H1 (cell line): ENCODE data around the gene NOXO1. TPM values are rescaled to one million over a fixed set of nuclear protein-coding genes. Genes with fewer than 3 reads are reported as not detected.

Experiments used
- CTCF ChIA-PET: fragments of 300-600 bp; sonication (Branson Sonifier 250); formaldehyde crosslinking; loops from one replicate; lab custom pipeline; 2021; ENCODE audit not compliant: partially characterized antibody; lab: Charles Lee
- POLR2A ChIA-PET: fragments of 300-600 bp; sonication (Branson Sonifier 250); formaldehyde crosslinking; loops from one replicate; lab custom pipeline; 2021; ENCODE audit warnings: inconsistent platforms; ENCODE audit not compliant: partially characterized antibody; lab: Charles Lee
- DNase-seq, 2 experiments: peaks; one replicate each; pipeline versions ENCODE4 v3.0.0 to v3.0.0-alpha.2; 2010 to 2022; ENCODE audit warnings: low spot score in 2 of 2, low read depth in 1 of 2, mixed read lengths in 1 of 2
- FAIRE-seq: peaks from 2 replicates; lab custom pipeline; 2011; peaks lifted over from hg19 to GRCh38; lab: Jason Lieb, UNC
- H2AFZ ChIP-seq: 2 replicates; pipeline ENCODE4 v1.8.1; 2012; ENCODE audit warnings: low read length, inconsistent platforms
- H2AK5ac ChIP-seq: 2 replicates; pipeline ENCODE4 v1.6.1; 2013; ENCODE audit warnings: low read depth, low read length
- H2BK120ac ChIP-seq: replicated peaks from 2 replicates; pipeline ENCODE3; 2013; ENCODE audit warnings: low read depth, low read length, inconsistent platforms
- H2BK12ac ChIP-seq: 2 replicates; pipeline ENCODE4 v1.6.1; 2013; ENCODE audit warnings: low read depth, low read length
- H2BK15ac ChIP-seq: 2 replicates; pipeline ENCODE4 v1.6.1; 2013; ENCODE audit warnings: low read length
- H2BK20ac ChIP-seq: 2 replicates; pipeline ENCODE4 v1.6.1; 2013; ENCODE audit warnings: low read length
- H2BK5ac ChIP-seq: 2 replicates; pipeline ENCODE4 v1.6.1; 2013; ENCODE audit warnings: low read depth, low read length
- H3K14ac ChIP-seq: 2 replicates; pipeline ENCODE4 v1.6.1; 2013; ENCODE audit warnings: inconsistent platforms; ENCODE audit not compliant: insufficient read length
- H3K18ac ChIP-seq: 2 replicates; pipeline ENCODE4 v1.6.1; 2013; ENCODE audit warnings: low read length; ENCODE audit errors: extremely low read depth
- H3K23ac ChIP-seq: 2 replicates; pipeline ENCODE4 v1.6.1; 2013; ENCODE audit warnings: inconsistent platforms; ENCODE audit not compliant: insufficient read length
- H3K23me2 ChIP-seq: 2 replicates; pipeline ENCODE4 v1.6.1; 2013; ENCODE audit warnings: low read depth, low read length
- H3K27ac ChIP-seq: 2 replicates; pipeline ENCODE4 v1.6.1; 2011; ENCODE audit warnings: low read depth, low read length, inconsistent platforms
- H3K27me3 ChIP-seq, 4 experiments: replicated peaks in 1 of 4; 1 replicate in 1 of 4; 2 replicates in 3 of 4; pipeline versions ENCODE4 v1.6.1 to v1.8.1; 2011 to 2013; ENCODE audit warnings: low read length in 3 of 4, mild to moderate bottlenecking in 3 of 4, inconsistent platforms in 2 of 4, mixed read lengths in 2 of 4, moderate library complexity in 1 of 4; ENCODE audit not compliant: control insufficient read depth in 3 of 4, insufficient read depth in 3 of 4; ENCODE audit errors: extremely low read depth in 1 of 4
- H3K36me3 ChIP-seq, 4 experiments: 2 replicates each; pipeline versions ENCODE4 v1.6.1 to v1.8.1; 2011 to 2013; ENCODE audit warnings: mild to moderate bottlenecking in 4 of 4, low read length in 3 of 4, moderate library complexity in 2 of 4, control low read depth in 1 of 4, inconsistent platforms in 1 of 4; ENCODE audit not compliant: insufficient read depth in 4 of 4, control insufficient read depth in 2 of 4
- H3K4ac ChIP-seq: replicated peaks from 2 replicates; pipeline ENCODE3; 2013; ENCODE audit warnings: low read length, low read depth, mixed read lengths, inconsistent platforms; ENCODE audit not compliant: insufficient read length
- H3K4me1 ChIP-seq, 4 experiments: replicated peaks in 1 of 4; 1 replicate in 1 of 4; 2 replicates in 3 of 4; pipeline versions ENCODE4 v1.6.1 to v1.8.1; 2011 to 2013; ENCODE audit warnings: low read length in 3 of 4, inconsistent platforms in 2 of 4, mixed read lengths in 1 of 4; ENCODE audit not compliant: insufficient read depth in 4 of 4, control insufficient read depth in 3 of 4
- H3K4me2 ChIP-seq, 2 experiments: 2 replicates each; pipeline versions ENCODE4 v1.6.1 to v1.8.1; 2011 to 2013; ENCODE audit warnings: low read depth in 2 of 2, low read length in 2 of 2, control low read depth in 1 of 2, inconsistent platforms in 1 of 2, mild to moderate bottlenecking in 1 of 2; ENCODE audit not compliant: insufficient read depth in 1 of 2
- H3K4me3 ChIP-seq, 4 experiments: fragments of 200-600, 300-600 bp in 1 of 4; sonication (generic), shearing (Covaris generic), sonication (Bioruptor Twin) in 1 of 4; 2 replicates each; pipeline versions ENCODE4 v1.5.1 to v1.8.1; 2011 to 2016; ENCODE audit warnings: low read length in 4 of 4, low read depth in 3 of 4, control low read depth in 2 of 4, inconsistent platforms in 2 of 4, mild to moderate bottlenecking in 2 of 4, mixed read lengths in 1 of 4, moderate library complexity in 1 of 4; ENCODE audit not compliant: insufficient read depth in 2 of 4; ENCODE audit errors: extremely low read depth in 1 of 4
- H3K56ac ChIP-seq: replicated peaks from 2 replicates; pipeline ENCODE3; 2013; ENCODE audit warnings: low read depth, mild to moderate bottlenecking, mixed read lengths, low read length, inconsistent platforms; ENCODE audit not compliant: insufficient read length
- H3K79me1 ChIP-seq: 2 replicates; pipeline ENCODE4 v1.6.1; 2013; ENCODE audit warnings: low read depth, low read length, control low read depth
- H3K79me2 ChIP-seq, 2 experiments: 2 replicates each; pipeline versions ENCODE4 v1.6.1 to v1.8.1; 2012 to 2013; ENCODE audit warnings: low read length in 2 of 2, mild to moderate bottlenecking in 2 of 2, inconsistent platforms in 1 of 2; ENCODE audit not compliant: insufficient read depth in 2 of 2, control insufficient read depth in 1 of 2
- H3K9ac ChIP-seq, 4 experiments: replicated peaks in 1 of 4; 1 replicate in 1 of 4; 2 replicates in 3 of 4; pipeline versions ENCODE4 v1.6.1 to v1.8.1; 2011 to 2013; ENCODE audit warnings: low read depth in 3 of 4, low read length in 3 of 4, control low read depth in 2 of 4, mild to moderate bottlenecking in 2 of 4, moderate library complexity in 2 of 4, inconsistent platforms in 1 of 4; ENCODE audit errors: extremely low read depth in 1 of 4
- H3K9me3 ChIP-seq, 2 experiments: 2 replicates each; pipeline versions ENCODE4 v1.6.1 to v1.8.1; 2012 to 2013; ENCODE audit warnings: mild to moderate bottlenecking in 2 of 2, moderate library complexity in 2 of 2, control low read depth in 1 of 2, inconsistent platforms in 1 of 2, low read depth in 1 of 2, low read length in 1 of 2, mixed read lengths in 1 of 2; ENCODE audit not compliant: insufficient read depth in 2 of 2
- H4K20me1 ChIP-seq, 2 experiments: replicated peaks in 1 of 2; 2 replicates each; pipeline versions ENCODE3 to v1.8.1; 2011 to 2013; ENCODE audit warnings: inconsistent platforms in 2 of 2, low read length in 2 of 2, mild to moderate bottlenecking in 1 of 2; ENCODE audit not compliant: insufficient read depth in 2 of 2, control insufficient read depth in 1 of 2
- H4K5ac ChIP-seq: 2 replicates; pipeline ENCODE4 v1.6.1; 2013; ENCODE audit warnings: low read length, low read depth, mixed read lengths, inconsistent platforms; ENCODE audit not compliant: insufficient read length
- H4K8ac ChIP-seq: 2 replicates; pipeline ENCODE4 v1.8.0; 2013; ENCODE audit warnings: mild to moderate bottlenecking, moderate library complexity, low read length, inconsistent platforms; ENCODE audit not compliant: insufficient read depth; ENCODE audit errors: extremely low read depth
- H4K91ac ChIP-seq: replicated peaks from 2 replicates; pipeline ENCODE3; 2013; ENCODE audit warnings: low read length, mixed read lengths, inconsistent platforms; ENCODE audit not compliant: insufficient read length
- EGR1 ChIP-seq: IDR thresholded peaks from 2 replicates; pipeline ENCODE4 v1.6.1; 2011; ENCODE audit warnings: low read depth, low read length, borderline replicate concordance
- MAFK ChIP-seq: IDR thresholded peaks from 2 replicates; pipeline ENCODE4 v1.6.1; 2012; ENCODE audit warnings: low read depth, mild to moderate bottlenecking, improper control_type of control experiment, low read length
- TEAD4 ChIP-seq: IDR thresholded peaks from 2 replicates; pipeline ENCODE4 v1.6.1; 2012; ENCODE audit warnings: low read depth, low read length, inconsistent platforms, mixed read lengths
- WGBS, 2 experiments: shearing (Covaris generic) in 1 of 2; methylation state at CpG; one replicate each; pipeline versions ENCODE4 v1.1.6 to v1.1.7; 2013 to 2015; ENCODE audit warnings: low lambda C conversion rate in 2 of 2, mixed read lengths in 2 of 2, inconsistent platforms in 1 of 2, low coverage in 1 of 2, missing lambda C conversion rate in 1 of 2; ENCODE audit not compliant: insufficient replicate concordance in 2 of 2, insufficient coverage in 1 of 2, insufficient read length in 1 of 2; ENCODE audit errors: extremely low coverage in 1 of 2, missing lambda C conversion rate in 1 of 2; 5-methylcytosine and 5-hydroxymethylcytosine counted together
- polyA plus RNA-seq, 7 experiments: library from polyadenylated mRNA; depleted of rRNA in 3 of 7; stranded (reverse) in 5 of 7; unstranded in 2 of 7; fragments of >200 nt in 5 of 7; fragments of 200-250 nt in 2 of 7; gene quantifications; 1 replicate in 5 of 7; 2 replicates in 1 of 7; 4 replicates in 1 of 7; pipeline versions ENCODE4 v1.2.1 to v1.2.3, GENCODE V29; 2011 to 2013; ENCODE audit warnings: missing spikeins in 2 of 7, mixed read lengths in 2 of 7
- total RNA-seq: library from RNA; stranded (reverse); fragmentation: NEBNext Ultra II Directional; extraction: Animal tissue kit (Norgen Biotek cat#: 25700); gene quantifications from 2 replicates; pipeline ENCODE4 v1.2.1, GENCODE V29; 2021

The NOXO1 gene
- total and polyA plus RNA-seq, 2 of the 8 experiments (the other 6 are each of a cell fraction or from before 2014, with no cell fraction given): 1.3 to 2.5 TPM

DNA sequence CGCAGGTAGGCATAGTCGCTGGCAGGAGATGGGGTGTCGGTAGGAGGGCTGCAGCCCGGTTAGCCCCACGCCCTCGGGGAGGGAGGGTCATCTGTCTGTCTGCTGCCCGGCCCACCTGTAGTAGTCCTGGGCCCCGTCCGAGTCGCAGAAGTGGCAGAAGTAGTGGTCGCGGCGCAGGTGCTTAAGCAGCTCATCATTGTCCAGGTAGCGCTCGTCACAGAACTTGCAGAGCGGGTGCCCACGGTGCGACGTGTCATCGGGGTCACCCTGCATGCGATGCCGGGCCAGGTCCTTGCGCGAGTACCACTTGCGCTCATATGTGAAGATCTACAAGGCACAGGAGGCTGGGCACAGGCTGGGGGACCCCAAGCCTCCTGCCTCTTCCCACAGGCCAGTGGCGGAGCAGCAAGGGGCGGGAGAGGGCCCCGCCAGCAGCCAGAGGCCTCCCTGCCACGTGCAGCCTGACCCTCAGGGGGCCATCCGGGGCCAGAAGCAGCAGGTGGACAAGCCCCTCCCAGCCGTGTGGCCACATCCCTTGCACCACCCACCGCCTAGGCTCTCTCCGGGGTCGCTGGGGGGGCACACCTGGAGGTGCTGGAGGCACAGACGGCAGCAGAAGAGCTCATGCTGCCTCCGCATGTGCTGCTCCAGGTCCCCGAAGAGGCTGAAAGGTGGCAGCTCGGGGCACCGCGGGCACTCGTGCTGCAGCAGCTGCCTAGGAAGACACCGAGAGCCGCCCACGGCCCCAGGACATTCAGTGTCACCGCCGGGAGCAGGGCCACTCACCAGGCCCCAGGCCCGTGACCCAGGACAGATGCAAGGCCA, 21.3 kb upstream of the NOXO1 start:
- FAIRE-seq: no peak
- peaks cover 24 to 52% (median 41%) of the 10 kb centered on the region in 4 experiments for H3K36me3 ChIP-seq

More for the DNA sequence above, 21.3 kb upstream of the NOXO1 start:
- Histone ChIP-seq H3K79me1 (peaks cover 6% of the 10 kb centered on the region; the same call in 1 of the 2 replicates), H2BK12ac (no peak overlapping the region), H3K27me3 (no peaks in the 10 kb centered on the region), H2BK120ac (no peak overlapping the region), H2BK20ac (no peak overlapping the region), H2BK15ac (no peak overlapping the region), H4K20me1 (peaks cover 29 to 58% of the 10 kb centered on the region in 2 experiments), H3K4me1 (peaks cover 0 to 23% (median 10%) of the 10 kb centered on the region in 4 experiments; a peak in 5 of 7 replicates), H2AFZ (no peak overlapping the region), H3K23me2 (no peaks in the 10 kb centered on the region), H2AK5ac (no peak overlapping the region), H3K18ac (no peak overlapping the region), H3K4ac (no peak overlapping the region), H3K56ac (no peak overlapping the region), H3K9me3 (no peaks in the 10 kb centered on the region), H4K8ac (peak overlapping the region; percentile 57; the same call in 1 of the 2 replicates), H3K9ac (no peak overlapping the region), H3K4me2 (no peak overlapping the region), H2BK5ac (peak overlapping the region; percentile 44), H3K23ac (no peak overlapping the region), H4K91ac (no peak overlapping the region), H3K14ac (no peak overlapping the region), H4K5ac (no peak overlapping the region), H3K4me3 (no peak overlapping the region), H3K27ac (no peak overlapping the region; the same call in 1 of the 2 replicates), H3K79me2 (peaks cover 7 to 34% of the 10 kb centered on the region in 2 experiments; a peak in 3 of 4 replicates)
- no peak for DNase-seq
- TF ChIP-seq EGR1 (no peak), TEAD4 (no peak), MAFK (no peak)
- CTCF ChIA-PET: interaction anchor here (0.8 to 4.3 kb wide), 19 partner anchors 9 to 145 kb away, joined by 4 to 55 read pairs (median 6); partner anchors contain the start of genes NPW, NTHL1, SYNGR3 and TBL3
- POLR2A ChIA-PET: interaction anchor here (1.0 to 4.7 kb wide), 6 partner anchors 9 to 152 kb away, joined by 3 to 37 read pairs (median 11); partner anchors contain the start of genes RNF151, RPS2, SYNGR3 and TRAF7
- WGBS, 2 experiments: 97% methylated on average over 40 of the region's 47 CpGs; no CpG with 5 or more reads in 1 of the 2 experiments
